HepG2 (cell line): ENCODE results near the gene JMJD6. TPM values are rescaled to one million over a fixed set of nuclear protein-coding genes. Genes with fewer than 3 reads are reported as not detected.
A peak's percentile ranks its signal among the peaks of the same experiment; 100 is the strongest.

Experiments used
- BRCA1 ChIP-seq: sonication (generic); formaldehyde crosslinking; IDR thresholded peaks from 2 replicates; pipeline ENCODE4 v1.4.0; 2020; ENCODE audit warnings: missing genetic modification reagents
- CENPT ChIP-seq: sonication (generic); formaldehyde crosslinking; IDR thresholded peaks from 2 replicates; pipeline ENCODE4 v1.8.0; 2022; ENCODE audit warnings: low read depth, mild to moderate bottlenecking, moderate library complexity, missing genetic modification reagents
- DR1 ChIP-seq: sonication (generic); formaldehyde crosslinking; IDR thresholded peaks from 2 replicates; pipeline ENCODE4 v1.8.0; 2021; ENCODE audit warnings: mild to moderate bottlenecking, missing genetic modification reagents, inconsistent platforms
- ETV6 ChIP-seq: sonication (generic); formaldehyde crosslinking; conservative IDR thresholded peaks from 2 replicates; pipeline ENCODE4 v1.4.0; 2020; ENCODE audit warnings: missing genetic modification reagents
- EZH2 ChIP-seq: conservative IDR thresholded peaks from 2 replicates; pipeline ENCODE4 v1.6.1; 2012; ENCODE audit warnings: mild to moderate bottlenecking, low read depth, low read length, moderate library complexity
- KDM3A ChIP-seq: IDR thresholded peaks from 2 replicates; pipeline ENCODE4 v1.6.1; 2018; ENCODE audit warnings: low read depth, missing compliant biosample characterization
- KDM6A ChIP-seq: IDR thresholded peaks from 2 replicates; pipeline ENCODE4 v1.6.1; 2016; ENCODE audit warnings: low read depth
- NFRKB ChIP-seq: fragments of 450-650 bp; IDR thresholded peaks from 2 replicates; pipeline ENCODE4 v1.6.1; 2017
- RAD51 ChIP-seq: fragments of 450-650 bp; IDR thresholded peaks from 2 replicates; pipeline ENCODE4 v1.6.1; 2016; ENCODE audit warnings: borderline replicate concordance
- ZFX ChIP-seq: sonication (generic); formaldehyde crosslinking; IDR thresholded peaks from 2 replicates; pipeline ENCODE4 v1.4.0; 2020; ENCODE audit warnings: mild to moderate bottlenecking, low read depth, missing genetic modification reagents, moderate library complexity
- ZNF207 ChIP-seq: fragments of 450-650 bp; IDR thresholded peaks from 2 replicates; pipeline ENCODE4 v1.6.1; 2016; ENCODE audit warnings: antibody characterized with exemption, borderline replicate concordance
- ZNF333 ChIP-seq: sonication (generic); formaldehyde crosslinking; IDR thresholded peaks from 2 replicates; pipeline ENCODE4 v1.4.0; 2020; ENCODE audit warnings: mild to moderate bottlenecking, missing genetic modification reagents, borderline replicate concordance
- ZNF44 ChIP-seq: sonication (generic); formaldehyde crosslinking; IDR thresholded peaks from 2 replicates; pipeline ENCODE4 v1.5.1; 2020; ENCODE audit warnings: mild to moderate bottlenecking, missing genetic modification reagents
- ZNF460 ChIP-seq: sonication (generic); formaldehyde crosslinking; IDR thresholded peaks from 2 replicates; pipeline ENCODE4 v1.5.1; 2020; ENCODE audit warnings: missing genetic modification reagents, mild to moderate bottlenecking, borderline replicate concordance
- polyA plus RNA-seq, 8 experiments: library from polyadenylated mRNA; depleted of rRNA in 3 of 8; stranded (reverse) in 7 of 8; unstranded in 1 of 8; fragments of >200 nt; fragmentation: Illumina TruSeq in 4 of 8; extraction: Trizol in 4 of 8; gene quantifications; 2 replicates each; pipeline versions ENCODE4 v1.2.1 to v1.2.3, GENCODE V29; 2011 to 2016; ENCODE audit warnings: low read depth in 4 of 8, missing spikeins in 1 of 8, mixed read lengths in 1 of 8; ENCODE audit not compliant: insufficient read depth in 1 of 8
- total RNA-seq, 5 experiments: library from RNA; depleted of rRNA; stranded (reverse); fragments of >200 nt; fragmentation: Illumina TruSeq; extraction: Trizol; gene quantifications; 2 replicates each; pipeline ENCODE4 v1.2.3, GENCODE V29; 2016; ENCODE audit warnings: low read depth in 1 of 5
- TF ChIP-seq, protein P1 (sequence below): sonication (generic); formaldehyde crosslinking; IDR thresholded peaks from 2 replicates; pipeline ENCODE4 v1.4.0; 2020; ENCODE audit warnings: mild to moderate bottlenecking, missing genetic modification reagents
- TF ChIP-seq, protein P2 (sequence below): fragments of 450-650 bp; IDR thresholded peaks from 2 replicates; pipeline ENCODE4 v1.6.1; 2017
- TF ChIP-seq, protein P3 (sequence below): sonication (generic); formaldehyde crosslinking; IDR thresholded peaks from one replicate; pipeline ENCODE4 v1.5.1; 2020; ENCODE audit warnings: mild to moderate bottlenecking, missing genetic modification reagents; ENCODE audit errors: not compliant biosample characterization
- TF ChIP-seq, protein P4 (sequence below): IDR thresholded peaks from 2 replicates; pipeline ENCODE4 v1.6.1; 2012; ENCODE audit warnings: inconsistent platforms

JMJD6 gene
- total and polyA plus RNA-seq, 2 of the 13 experiments (the other 11 are each of a cell fraction or from before 2014, with no cell fraction given): 33.6 to 41.0 TPM

DNA sequence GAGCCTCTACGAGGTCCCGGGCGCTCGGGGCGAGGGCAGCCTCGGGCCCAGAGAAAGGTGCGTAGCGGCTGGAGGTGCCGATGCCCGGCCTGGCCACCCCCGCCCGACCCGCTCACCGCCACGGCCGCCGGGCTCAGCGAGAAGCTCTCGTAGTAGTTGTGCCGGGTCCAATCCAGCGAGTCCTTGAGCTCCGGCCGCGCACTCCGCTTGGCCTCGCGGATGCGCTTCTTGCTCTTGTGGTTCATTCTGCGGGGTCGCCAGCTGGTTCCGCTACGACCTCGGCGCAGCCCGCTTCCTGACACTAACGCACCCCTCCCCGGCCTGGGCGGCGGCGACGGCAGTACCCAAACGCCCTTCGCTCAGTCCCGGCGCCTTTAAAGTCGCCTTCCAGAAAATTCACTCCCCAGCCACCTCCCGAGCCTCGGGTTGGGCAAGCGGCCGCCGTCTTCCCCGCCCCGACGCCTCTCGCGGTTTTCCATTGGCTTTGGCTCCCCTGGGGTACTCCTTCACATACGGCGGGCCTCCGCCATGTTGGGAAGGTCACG is at the start of gene JMJD6 (continued):
- TF ChIP-seq, protein P1, sequence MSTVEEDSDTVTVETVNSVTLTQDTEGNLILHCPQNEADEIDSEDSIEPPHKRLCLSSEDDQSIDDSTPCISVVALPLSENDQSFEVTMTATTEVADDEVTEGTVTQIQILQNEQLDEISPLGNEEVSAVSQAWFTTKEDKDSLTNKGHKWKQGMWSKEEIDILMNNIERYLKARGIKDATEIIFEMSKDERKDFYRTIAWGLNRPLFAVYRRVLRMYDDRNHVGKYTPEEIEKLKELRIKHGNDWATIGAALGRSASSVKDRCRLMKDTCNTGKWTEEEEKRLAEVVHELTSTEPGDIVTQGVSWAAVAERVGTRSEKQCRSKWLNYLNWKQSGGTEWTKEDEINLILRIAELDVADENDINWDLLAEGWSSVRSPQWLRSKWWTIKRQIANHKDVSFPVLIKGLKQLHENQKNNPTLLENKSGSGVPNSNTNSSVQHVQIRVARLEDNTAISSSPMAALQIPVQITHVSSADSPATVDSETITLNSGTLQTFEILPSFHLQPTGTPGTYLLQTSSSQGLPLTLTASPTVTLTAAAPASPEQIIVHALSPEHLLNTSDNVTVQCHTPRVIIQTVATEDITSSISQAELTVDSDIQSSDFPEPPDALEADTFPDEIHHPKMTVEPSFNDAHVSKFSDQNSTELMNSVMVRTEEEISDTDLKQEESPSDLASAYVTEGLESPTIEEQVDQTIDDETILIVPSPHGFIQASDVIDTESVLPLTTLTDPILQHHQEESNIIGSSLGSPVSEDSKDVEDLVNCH (CRISPR knock-in tag): no peak
- no peak for TF ChIP-seq ZNF44 (CRISPR knock-in tag)
- TF ChIP-seq ZNF333 (CRISPR knock-in tag): peak; percentile 54; the same call in 1 of the 2 replicates
- no peak for TF ChIP-seq ZNF207
- TF ChIP-seq, protein P2, sequence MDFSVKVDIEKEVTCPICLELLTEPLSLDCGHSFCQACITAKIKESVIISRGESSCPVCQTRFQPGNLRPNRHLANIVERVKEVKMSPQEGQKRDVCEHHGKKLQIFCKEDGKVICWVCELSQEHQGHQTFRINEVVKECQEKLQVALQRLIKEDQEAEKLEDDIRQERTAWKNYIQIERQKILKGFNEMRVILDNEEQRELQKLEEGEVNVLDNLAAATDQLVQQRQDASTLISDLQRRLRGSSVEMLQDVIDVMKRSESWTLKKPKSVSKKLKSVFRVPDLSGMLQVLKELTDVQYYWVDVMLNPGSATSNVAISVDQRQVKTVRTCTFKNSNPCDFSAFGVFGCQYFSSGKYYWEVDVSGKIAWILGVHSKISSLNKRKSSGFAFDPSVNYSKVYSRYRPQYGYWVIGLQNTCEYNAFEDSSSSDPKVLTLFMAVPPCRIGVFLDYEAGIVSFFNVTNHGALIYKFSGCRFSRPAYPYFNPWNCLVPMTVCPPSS: no peak
- no peak for TF ChIP-seq NFRKB
- TF ChIP-seq ETV6: no peak
- TF ChIP-seq ZFX (CRISPR knock-in tag): peak; percentile 84; the same call in 1 of the 2 replicates
- TF ChIP-seq ZNF460 (CRISPR knock-in tag): no peak; the same call in 1 of the 2 replicates
- TF ChIP-seq KDM3A (CRISPR knock-in tag): peak; percentile 92; the same call in 1 of the 2 replicates
- TF ChIP-seq BRCA1 (CRISPR knock-in tag): no peak
- no peak for TF ChIP-seq EZH2
- TF ChIP-seq, protein P3, sequence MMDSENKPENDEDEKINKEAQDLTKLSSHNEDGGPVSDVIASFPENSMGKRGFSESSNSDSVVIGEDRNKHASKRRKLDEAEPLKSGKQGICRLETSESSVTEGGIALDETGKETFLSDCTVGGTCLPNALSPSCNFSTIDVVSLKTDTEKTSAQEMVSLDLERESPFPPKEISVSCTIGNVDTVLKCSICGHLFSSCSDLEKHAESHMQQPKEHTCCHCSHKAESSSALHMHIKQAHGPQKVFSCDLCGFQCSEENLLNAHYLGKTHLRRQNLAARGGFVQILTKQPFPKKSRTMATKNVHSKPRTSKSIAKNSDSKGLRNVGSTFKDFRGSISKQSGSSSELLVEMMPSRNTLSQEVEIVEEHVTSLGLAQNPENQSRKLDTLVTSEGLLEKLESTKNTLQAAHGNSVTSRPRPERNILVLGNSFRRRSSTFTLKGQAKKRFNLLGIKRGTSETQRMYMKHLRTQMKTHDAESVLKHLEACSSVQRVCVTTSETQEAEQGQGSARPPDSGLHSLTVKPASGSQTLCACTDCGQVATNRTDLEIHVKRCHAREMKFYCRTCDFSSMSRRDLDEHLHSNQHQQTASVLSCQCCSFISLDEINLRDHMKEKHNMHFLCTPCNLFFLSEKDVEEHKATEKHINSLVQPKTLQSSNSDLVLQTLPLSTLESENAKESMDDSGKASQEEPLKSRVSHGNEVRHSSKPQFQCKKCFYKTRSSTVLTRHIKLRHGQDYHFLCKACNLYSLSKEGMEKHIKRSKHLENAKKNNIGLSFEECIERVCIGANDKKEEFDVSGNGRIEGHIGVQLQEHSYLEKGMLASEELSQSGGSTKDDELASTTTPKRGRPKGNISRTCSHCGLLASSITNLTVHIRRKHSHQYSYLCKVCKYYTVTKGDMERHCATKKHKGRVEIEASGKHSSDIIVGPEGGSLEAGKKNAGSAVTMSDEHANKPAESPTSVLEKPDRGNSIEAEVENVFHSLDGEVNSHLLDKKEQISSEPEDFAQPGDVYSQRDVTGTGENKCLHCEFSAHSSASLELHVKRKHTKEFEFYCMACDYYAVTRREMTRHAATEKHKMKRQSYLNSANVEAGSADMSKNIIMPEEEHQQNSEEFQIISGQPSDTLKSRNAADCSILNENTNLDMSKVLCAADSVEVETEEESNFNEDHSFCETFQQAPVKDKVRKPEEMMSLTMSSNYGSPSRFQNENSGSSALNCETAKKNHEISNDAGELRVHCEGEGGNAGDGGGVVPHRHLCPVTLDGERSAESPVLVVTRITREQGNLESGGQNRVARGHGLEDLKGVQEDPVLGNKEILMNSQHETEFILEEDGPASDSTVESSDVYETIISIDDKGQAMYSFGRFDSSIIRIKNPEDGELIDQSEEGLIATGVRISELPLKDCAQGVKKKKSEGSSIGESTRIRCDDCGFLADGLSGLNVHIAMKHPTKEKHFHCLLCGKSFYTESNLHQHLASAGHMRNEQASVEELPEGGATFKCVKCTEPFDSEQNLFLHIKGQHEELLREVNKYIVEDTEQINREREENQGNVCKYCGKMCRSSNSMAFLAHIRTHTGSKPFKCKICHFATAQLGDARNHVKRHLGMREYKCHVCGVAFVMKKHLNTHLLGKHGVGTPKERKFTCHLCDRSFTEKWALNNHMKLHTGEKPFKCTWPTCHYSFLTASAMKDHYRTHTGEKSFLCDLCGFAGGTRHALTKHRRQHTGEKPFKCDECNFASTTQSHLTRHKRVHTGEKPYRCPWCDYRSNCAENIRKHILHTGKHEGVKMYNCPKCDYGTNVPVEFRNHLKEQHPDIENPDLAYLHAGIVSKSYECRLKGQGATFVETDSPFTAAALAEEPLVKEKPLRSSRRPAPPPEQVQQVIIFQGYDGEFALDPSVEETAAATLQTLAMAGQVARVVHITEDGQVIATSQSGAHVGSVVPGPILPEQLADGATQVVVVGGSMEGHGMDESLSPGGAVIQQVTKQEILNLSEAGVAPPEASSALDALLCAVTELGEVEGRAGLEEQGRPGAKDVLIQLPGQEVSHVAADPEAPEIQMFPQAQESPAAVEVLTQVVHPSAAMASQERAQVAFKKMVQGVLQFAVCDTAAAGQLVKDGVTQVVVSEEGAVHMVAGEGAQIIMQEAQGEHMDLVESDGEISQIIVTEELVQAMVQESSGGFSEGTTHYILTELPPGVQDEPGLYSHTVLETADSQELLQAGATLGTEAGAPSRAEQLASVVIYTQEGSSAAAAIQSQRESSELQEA (CRISPR knock-in tag): peak; percentile 6
- no peak for TF ChIP-seq RAD51
- TF ChIP-seq CENPT (CRISPR knock-in tag): no peak; the same call in 1 of the 2 replicates
- TF ChIP-seq, protein P4, sequence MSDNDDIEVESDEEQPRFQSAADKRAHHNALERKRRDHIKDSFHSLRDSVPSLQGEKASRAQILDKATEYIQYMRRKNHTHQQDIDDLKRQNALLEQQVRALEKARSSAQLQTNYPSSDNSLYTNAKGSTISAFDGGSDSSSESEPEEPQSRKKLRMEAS: peak; percentile 57
- peak; percentile 21; the same call in 1 of the 2 replicates for TF ChIP-seq DR1 (CRISPR knock-in tag)
- TF ChIP-seq KDM6A (CRISPR knock-in tag): peak; percentile 5; the same call in 1 of the 2 replicates
